Natural killer cell (primary cell): ENCODE results near the gene KCNB1. TPM values are rescaled to one million over a fixed set of nuclear protein-coding genes. Genes with fewer than 3 reads are reported as not detected.

ENCODE experiments used
- ATAC-seq, 3 donors: fragments of 150-1000 bp in 2 of 3; fragments of 200-7000 bp in 1 of 3; cut with Tn5 transposase; 1 replicate in 1 of 3; 2 replicates in 2 of 3; pipeline ENCODE4 v1.10.0; 2021; ENCODE audit warnings: mild to moderate bottlenecking in 2 of 3, moderate library complexity in 2 of 3
- DNase-seq, 2 donors: peaks; one replicate each; pipeline versions ENCODE4 v3.0.0 to v3.0.0-alpha.2; 2013 to 2021; ENCODE audit warnings: mixed read lengths in 1 of 2
- H3K27ac ChIP-seq: one replicate; pipeline ENCODE4 v1.5.1; 2013; ENCODE audit warnings: mild to moderate bottlenecking, low read length
- H3K27me3 ChIP-seq: one replicate; pipeline ENCODE4 v1.6.1; 2013; ENCODE audit warnings: low read length; ENCODE audit not compliant: control insufficient read depth, insufficient read depth
- H3K36me3 ChIP-seq: one replicate; pipeline ENCODE4 v1.6.1; 2013; ENCODE audit warnings: low read length; ENCODE audit not compliant: control insufficient read depth, insufficient read depth
- H3K4me1 ChIP-seq: one replicate; pipeline ENCODE4 v1.6.1; 2013; ENCODE audit warnings: low read length; ENCODE audit not compliant: control insufficient read depth, insufficient read depth
- H3K4me3 ChIP-seq: one replicate; pipeline ENCODE4 v1.5.1; 2013; ENCODE audit warnings: low read length
- H3K9me3 ChIP-seq: one replicate; pipeline ENCODE4 v1.6.1; 2013; ENCODE audit warnings: low read length; ENCODE audit not compliant: control insufficient read depth, insufficient read depth
- H3K27ac Mint-ChIP-seq, 2 donors: one replicate each; pipeline ENCODE4 v1.8.0; 2022; ENCODE audit warnings: mild to moderate bottlenecking in 2 of 2, mixed read lengths in 2 of 2, moderate library complexity in 1 of 2
- H3K27me3 Mint-ChIP-seq, 2 donors: one replicate each; pipeline ENCODE4 v1.8.0; 2022; ENCODE audit warnings: low read depth in 2 of 2, mixed read lengths in 2 of 2
- H3K36me3 Mint-ChIP-seq: one replicate; pipeline ENCODE4 v1.8.0; 2022; ENCODE audit warnings: mixed read lengths
- H3K4me1 Mint-ChIP-seq, 2 donors: one replicate each; pipeline ENCODE4 v1.8.0; 2022; ENCODE audit warnings: mixed read lengths in 2 of 2
- H3K4me3 Mint-ChIP-seq: one replicate; pipeline ENCODE4 v1.8.0; 2022; ENCODE audit warnings: mild to moderate bottlenecking, moderate library complexity, mixed read lengths
- H3K9me3 Mint-ChIP-seq, 2 donors: one replicate each; pipeline ENCODE4 v1.8.0; 2022; ENCODE audit warnings: mixed read lengths in 2 of 2
- CTCF ChIP-seq: fragments of 200-600 bp; IDR thresholded peaks from one replicate; pipeline ENCODE4 v1.8.0; 2022; ENCODE audit warnings: antibody characterized with exemption
- WGBS: methylation state at CpG from one replicate; pipeline ENCODE4 v1.1.7; 2013; ENCODE audit warnings: missing lambda C conversion rate; ENCODE audit not compliant: insufficient coverage; 5-methylcytosine and 5-hydroxymethylcytosine counted together
- intact Hi-C: fragments of 100-400 bp; cut with micrococcal nuclease; formaldehyde crosslinking; loops from one replicate; pipeline ENCODE4 v1.14.2; 2022
- total RNA-seq, 4 donors: library from RNA; stranded (reverse); fragments of 120-200 nt in 1 of 4; gene quantifications; one replicate each; pipeline versions ENCODE4 v1.2.3 to v1.2.4, GENCODE V29; 2013 to 2022

The KCNB1 gene
- total RNA-seq, 3 donors from 2014 or later (not counting 1 experiment from before 2014, with no cell fraction given): 0.09 TPM; not detected in 2

GRCh38 chr20:49461894-49462620 lies 20.4 kb downstream of the KCNB1 start:
- no peak overlapping the region for H3K27ac Mint-ChIP-seq
- no peaks in the 10 kb centered on the region for H3K4me1 Mint-ChIP-seq
- H3K36me3 ChIP-seq: no peaks in the 10 kb centered on the region
- TF ChIP-seq CTCF: no peak
- no peaks in the 10 kb centered on the region for H3K9me3 ChIP-seq
- DNase-seq (no peak), ATAC-seq (no peak)
- no peaks in the 10 kb centered on the region for H3K4me1 ChIP-seq
- intact Hi-C loops: no loop called here
- WGBS: 85% methylated on average over 8 of the region's 9 CpGs
- H3K27ac ChIP-seq: no peak overlapping the region
- no peaks in the 10 kb centered on the region for H3K27me3 ChIP-seq
- H3K4me3 Mint-ChIP-seq: no peak overlapping the region
- H3K4me3 ChIP-seq: no peak overlapping the region
- H3K27me3 Mint-ChIP-seq: peaks cover 10 to 20% of the 10 kb centered on the region in 2 donors
- no peaks in the 10 kb centered on the region for H3K36me3 Mint-ChIP-seq
- H3K9me3 Mint-ChIP-seq: no peaks in the 10 kb centered on the region

- no peaks in the 10 kb centered on the region for H3K9me3 Mint-ChIP-seq
- H3K4me1 Mint-ChIP-seq: no peaks in the 10 kb centered on the region
- peaks cover 12 to 17% of the 10 kb centered on the region in 2 donors for H3K27me3 Mint-ChIP-seq
- Histone ChIP-seq H3K36me3 (no peaks in the 10 kb centered on the region), H3K27ac (no peak overlapping the region), H3K27me3 (no peaks in the 10 kb centered on the region), H3K4me1 (no peaks in the 10 kb centered on the region), H3K9me3 (no peaks in the 10 kb centered on the region), H3K4me3 (no peak overlapping the region)
- H3K4me3 Mint-ChIP-seq: no peak overlapping the region
- intact Hi-C loops: no loop called here
- H3K36me3 Mint-ChIP-seq: no peaks in the 10 kb centered on the region
- no peak overlapping the region for H3K27ac Mint-ChIP-seq
- no peak for DNase-seq
- TF ChIP-seq CTCF: no peak
- 88% methylated on average over 5 of the region's 5 CpGs for WGBS
- no peak for ATAC-seq
Measured at GRCh38 chr20:49460916-49461315, 21.6 kb downstream of the KCNB1 start.

- no peak for TF ChIP-seq CTCF
- Histone ChIP-seq H3K27ac (no peak overlapping the region), H3K4me3 (no peak overlapping the region), H3K27me3 (no peaks in the 10 kb centered on the region), H3K9me3 (no peaks in the 10 kb centered on the region), H3K4me1 (no peaks in the 10 kb centered on the region), H3K36me3 (no peaks in the 10 kb centered on the region)
- WGBS: 78% methylated on average over 5 of the region's 6 CpGs
- intact Hi-C loops: no loop called here
- Mint-ChIP-seq H3K4me1 (no peaks in the 10 kb centered on the region), H3K27me3 (peaks cover 13 to 20% of the 10 kb centered on the region in 2 donors), H3K27ac (no peak overlapping the region), H3K9me3 (no peaks in the 10 kb centered on the region), H3K36me3 (no peaks in the 10 kb centered on the region), H3K4me3 (no peak overlapping the region)
- no peak for DNase-seq
- no peak for ATAC-seq
Measured at GRCh38 chr20:49460131-49460530, 22.3 kb downstream of the KCNB1 start.

GRCh38 chr20:49459684-49460083 lies 22.8 kb downstream of the KCNB1 start:
- H3K27ac ChIP-seq: no peak overlapping the region
- TF ChIP-seq CTCF: no peak
- Mint-ChIP-seq H3K36me3 (no peaks in the 10 kb centered on the region), H3K27me3 (peaks cover 16 to 20% of the 10 kb centered on the region in 2 donors), H3K27ac (no peak overlapping the region), H3K4me1 (no peaks in the 10 kb centered on the region), H3K4me3 (no peak overlapping the region), H3K9me3 (no peaks in the 10 kb centered on the region)
- no peaks in the 10 kb centered on the region for H3K27me3 ChIP-seq
- DNase-seq (no peak), ATAC-seq (no peak)
- no peaks in the 10 kb centered on the region for H3K9me3 ChIP-seq
- WGBS: 78% methylated on average over 6 of the region's 6 CpGs
- H3K4me3 ChIP-seq: no peak overlapping the region
- H3K36me3 ChIP-seq: no peaks in the 10 kb centered on the region
- H3K4me1 ChIP-seq: no peaks in the 10 kb centered on the region
- intact Hi-C loops: no loop called here
